Activated T-helper 1 cell treated with Interleukin-2 at 50 U/mL for 16 hours (primary cell): ENCODE data around the gene IQCF5.
"Not testable (repeated sequence)": the region's sequence is repeated elsewhere in the genome, so short reads cannot be mapped to it uniquely, and the experiment has no call there.

Experiments used
- DNase-seq: peaks from one replicate; pipeline ENCODE4 v3.0.0-alpha.2; 2020; ENCODE audit warnings: low read depth

The IQCF5 gene

DNA sequence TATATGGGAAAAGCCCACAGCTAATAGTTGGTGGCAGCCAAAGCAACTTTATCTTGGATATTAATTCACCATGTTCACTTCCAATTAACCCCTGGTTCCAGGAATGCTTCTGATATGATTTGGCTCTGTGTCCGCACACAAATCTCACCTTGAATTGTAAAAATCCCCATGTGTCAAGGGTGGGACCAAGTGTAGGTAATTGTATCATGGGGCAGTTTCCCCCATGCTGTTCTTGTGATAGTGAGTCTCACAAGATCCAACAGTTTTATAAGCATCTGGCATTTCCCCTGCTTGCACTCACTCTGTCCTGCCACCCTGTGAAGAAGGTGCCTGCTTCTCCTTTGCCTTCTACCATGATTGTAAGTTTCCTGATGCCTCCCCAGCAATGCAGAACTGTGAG lies 6.5 kb downstream of the IQCF5 start:
- not testable (repeated sequence) for DNase-seq

GRCh38 chr3:51862886-51863285 lies 12.5 kb downstream of the IQCF5 start:
- DNase-seq, result no peak

DNA sequence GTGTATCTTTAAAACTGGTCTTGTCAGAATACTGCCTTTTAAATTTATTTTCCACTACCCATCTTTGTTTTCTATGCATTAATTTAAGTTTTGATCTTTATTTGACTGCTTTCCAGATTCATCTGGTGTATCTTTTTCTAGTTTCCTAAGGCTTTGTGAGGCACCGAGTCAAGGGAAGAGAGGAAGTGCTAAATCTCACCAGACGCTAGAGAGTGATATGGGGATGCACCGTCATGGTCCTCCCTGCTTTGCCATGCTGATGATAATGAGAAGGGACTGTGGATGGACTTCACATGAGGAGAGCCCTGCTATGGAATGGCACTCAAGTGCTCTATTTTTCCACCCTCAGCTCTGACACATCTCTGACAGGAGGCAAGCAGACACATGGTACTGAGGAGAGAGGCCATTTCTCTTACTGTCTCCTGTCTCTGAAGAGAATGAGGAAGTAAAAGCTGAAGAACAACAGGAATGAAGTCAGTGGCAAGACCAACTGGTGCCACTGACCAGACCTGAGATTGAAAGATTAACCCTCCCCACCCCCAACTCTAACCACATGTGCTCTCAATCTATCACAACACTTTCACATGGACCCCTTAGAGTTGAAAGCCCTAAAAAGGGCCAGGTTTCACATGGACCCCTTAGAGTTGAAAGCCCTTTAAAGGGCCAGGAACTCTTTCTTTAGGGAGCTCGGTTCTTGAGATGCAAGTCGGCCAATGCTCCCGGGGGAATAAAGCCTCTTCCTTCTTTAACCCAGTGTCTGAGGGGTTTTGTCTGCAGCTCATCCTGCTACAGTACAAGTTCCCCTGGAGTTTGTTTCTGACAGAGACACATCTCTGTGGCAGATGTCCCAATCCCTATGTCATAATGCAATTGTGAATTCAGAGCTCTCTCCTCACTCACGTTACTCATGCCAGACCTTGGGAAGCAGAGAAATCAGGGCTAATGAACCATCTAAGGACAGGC lies 14.4 kb downstream of the IQCF5 start, which contains the start of gene IQCF2:
Gene IQCF2, plus strand, starts transcription at position 913 of the 963 bp plus-strand sequence. CDS start 52 bp downstream, outside the sequence.
- no peak for DNase-seq

DNA sequence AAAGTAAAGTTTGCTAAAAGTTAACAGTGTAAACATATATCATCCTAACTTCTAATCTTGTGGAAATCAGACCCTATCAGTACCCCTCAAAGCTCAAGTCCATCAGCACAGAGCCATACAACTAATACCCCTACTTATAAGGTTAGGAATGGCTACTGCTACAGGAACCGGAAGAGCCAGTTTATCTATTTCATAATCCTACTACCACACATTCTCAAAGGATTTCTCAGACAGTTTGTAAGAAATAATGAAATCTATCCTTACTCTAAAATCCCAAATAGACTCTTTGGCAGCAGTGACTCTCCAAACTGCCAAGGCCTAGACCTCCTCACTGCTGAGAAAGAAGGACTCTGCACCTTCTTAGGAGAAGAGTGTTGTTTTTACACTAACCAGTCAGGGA lies 20.0 kb downstream of the IQCF5 start:
- DNase-seq, result not testable (repeated sequence)

- DNase-seq, result no peak
Observed at GRCh38 chr3:51845129-51845528, 30.3 kb downstream of the IQCF5 start.

- DNase-seq, result no peak
Observed at GRCh38 chr3:51836606-51837005, 38.8 kb downstream of the IQCF5 start.

- DNase-seq, result no peak
Observed at GRCh38 chr3:51830836-51831385, 44.5 kb downstream of the IQCF5 start.

DNA sequence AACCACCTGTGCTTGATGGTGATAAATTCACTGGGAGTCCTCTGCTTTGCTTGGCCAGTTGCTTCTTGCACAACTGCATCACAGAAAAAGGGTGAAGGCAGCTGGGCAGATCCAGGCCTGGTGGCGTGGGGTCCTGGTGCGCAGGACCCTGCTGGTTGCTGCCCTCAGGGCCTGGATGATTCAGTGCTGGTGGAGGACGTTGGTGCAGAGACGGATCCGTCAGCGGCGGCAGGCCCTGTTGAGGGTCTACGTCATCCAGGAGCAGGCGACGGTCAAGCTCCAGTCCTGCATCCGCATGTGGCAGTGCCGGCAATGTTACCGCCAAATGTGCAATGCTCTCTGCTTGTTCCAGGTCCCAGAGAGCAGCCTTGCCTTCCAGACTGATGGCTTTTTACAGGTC lies 45.1 kb downstream of the IQCF5 start:
- no peak for DNase-seq

DNA sequence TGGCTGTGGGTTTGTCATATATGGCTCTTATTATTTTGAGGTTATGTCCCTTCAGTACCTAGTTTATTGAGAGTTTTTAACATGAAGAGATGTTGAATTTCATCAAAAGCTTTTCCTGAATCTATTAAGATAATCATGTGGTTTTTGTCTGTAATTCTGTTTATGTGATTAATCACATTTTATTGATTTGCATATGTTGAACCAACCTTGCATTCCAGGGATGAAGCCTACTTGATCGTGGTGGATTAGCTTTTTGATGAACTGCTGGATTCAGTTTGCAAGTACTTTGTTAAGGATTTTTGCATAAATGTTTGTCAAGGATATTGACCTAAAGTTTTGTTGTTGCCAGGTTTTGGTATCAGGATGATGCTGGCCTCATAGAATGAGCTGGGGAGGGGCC lies 47.1 kb downstream of the IQCF5 start:
- DNase-seq, result no peak
